Adrenal gland (tissue), 12 donors: ENCODE results near the gene XRN1. TPM values are rescaled to one million over a fixed set of nuclear protein-coding genes. Genes with fewer than 3 reads are reported as not detected.
"Not testable (repeated sequence)": the region's sequence is repeated elsewhere in the genome, so short reads cannot be mapped to it uniquely, and the experiment has no call there.

ENCODE experiments used
- DNase-seq, 7 donors: peaks; one replicate each; pipeline ENCODE4 v3.0.0-alpha.2; 2019 to 2020
- H3K27ac ChIP-seq, 5 donors: fragments of 200-600 bp; sonication (generic) in 4 of 5; 1 replicate in 3 of 5; 2 replicates in 2 of 5; pipeline versions ENCODE4 v1.5.1 to v1.8.0; 2016 to 2020; ENCODE audit warnings: mild to moderate bottlenecking in 1 of 5
- H3K27me3 ChIP-seq: fragments of 200-600 bp; 2 replicates; pipeline ENCODE4 v1.8.0; 2021
- H3K36me3 ChIP-seq, 2 donors: fragments of 200-600 bp; replicated peaks in 1 of 2; 1 replicate in 1 of 2; 2 replicates in 1 of 2; pipeline versions ENCODE4 v1.5.1 to v1.8.0; 2018 to 2022
- H3K4me1 ChIP-seq, 2 donors: fragments of 200-600 bp; replicated peaks in 1 of 2; 1 replicate in 1 of 2; 2 replicates in 1 of 2; pipeline versions ENCODE4 v1.5.1 to v1.8.0; 2018 to 2021
- H3K4me3 ChIP-seq, 4 donors: fragments of 200-600 bp; sonication (generic) in 3 of 4; one replicate each; pipeline ENCODE4 v1.5.1; 2016 to 2018
- H3K9me3 ChIP-seq, 3 donors: fragments of 200-600 bp; sonication (generic) in 1 of 3; replicated peaks in 1 of 3; 1 replicate in 2 of 3; 2 replicates in 1 of 3; pipeline versions ENCODE4 v1.5.1 to v1.8.0; 2016 to 2021
- CTCF ChIP-seq, 6 experiments: fragments of 450-650 bp in 4 of 6; fragments of 200-600 bp in 2 of 6; sonication (generic) in 1 of 6; IDR thresholded peaks; 1 replicate in 5 of 6; 2 replicates in 1 of 6; pipeline versions ENCODE4 v1.5.1 to v1.8.0; 2016 to 2021; ENCODE audit warnings: antibody characterized with exemption in 6 of 6, mild to moderate bottlenecking in 2 of 6, moderate library complexity in 1 of 6
- POLR2A ChIP-seq, 2 donors: fragments of 450-650 bp; IDR thresholded peaks; one replicate each; pipeline ENCODE4 v1.6.1; 2017; ENCODE audit warnings: antibody characterized with exemption in 2 of 2, mild to moderate bottlenecking in 2 of 2, moderate library complexity in 1 of 2
- WGBS, 4 donors: extraction: QIAGEN DNeasy Blood & Tissue Kit in 2 of 4; methylation state at CpG; one replicate each; pipeline versions ENCODE4 v1.1.5 to v1.1.7; 2013 to 2017; 5-methylcytosine and 5-hydroxymethylcytosine counted together
- intact Hi-C, 2 donors: fragments of 100-400 bp; cut with DNase I; formaldehyde crosslinking; loops; one replicate each; pipeline versions ENCODE4 v1.14.1 to v1.15.0; 2022 to 2023
- polyA plus RNA-seq, 3 donors: library from polyadenylated mRNA; stranded (reverse); fragments of 200-250 nt in 2 of 3; fragments of 350-450 nt in 1 of 3; fragmentation: Illumina TruSeq in 1 of 3; extraction: RNeasy Lipid Tissue Mini Kit (QIAGEN cat#74804) in 1 of 3; gene quantifications; one replicate each; pipeline ENCODE4 v1.2.3, GENCODE V29; 2013 to 2014
- total RNA-seq, 9 donors: library from RNA; depleted of rRNA in 4 of 9; stranded (reverse); fragments of >200 nt in 4 of 9; fragments of 120-200 nt in 1 of 9; fragmentation: NEBNext Ultra II Directional in 1 of 9; extraction: Animal tissue kit (Norgen Biotek cat#: 25700) in 1 of 9; gene quantifications; one replicate each; pipeline versions ENCODE4 v1.1.0 to v1.2.4, GENCODE V29; 2013 to 2023
- donor health status: healthy with polysubstance abuse.
- donor health status: Bipolar disorder and iron deficiency.
- donor health status: DM: yes; HTN: yes; CAD: no.
- donor health status: DM: no; HTN: no; CAD: no.
- donor health status: DM: no; HTN: no; CAD: no.
- donor health status: DM: yes; HTN: yes; CAD: no.

XRN1 gene
- total and polyA plus RNA-seq, 12 donors = 6.3 to 73.6 (median 31.0) TPM

DNA sequence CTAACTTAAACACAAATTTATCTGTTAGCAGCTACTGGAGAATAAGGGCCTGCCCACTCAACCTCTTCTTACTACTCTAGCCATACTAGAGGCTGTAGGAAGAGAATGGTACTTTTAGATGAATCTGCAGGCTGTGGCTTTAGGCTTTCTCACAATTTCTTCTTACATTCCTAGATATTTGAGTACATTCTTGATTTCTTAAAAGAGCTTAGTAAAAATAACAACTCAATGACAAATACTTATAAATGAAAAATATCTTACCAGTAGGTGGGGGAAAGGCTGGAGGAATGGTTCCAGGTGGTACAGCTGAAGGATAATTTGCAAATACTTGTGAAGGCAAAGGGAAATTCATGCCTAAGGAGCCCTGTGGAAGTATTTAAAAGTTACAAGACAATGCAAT lies 129.5 kb downstream of the XRN1 start:
- peaks cover 0 to 6% of the 10 kb centered on the region in 2 donors for H3K36me3 ChIP-seq
- intact Hi-C loops = no loop called here

GRCh38 chr3:142315978-142316388 lies 131.9 kb downstream of the XRN1 start:
- H3K9me3 ChIP-seq, intact Hi-C loops, DNase-seq, H3K4me1 ChIP-seq, H3K4me3 ChIP-seq, H3K27ac ChIP-seq, H3K27me3 ChIP-seq: not testable (repeated sequence)
- peaks cover 0 to 14% of the 10 kb centered on the region in 2 donors for H3K36me3 ChIP-seq
- 82 to 93% (median 86%) methylated on average over 2 of the region's 2 CpGs for WGBS, 4 donors

More for the DNA sequence above, 129.5 kb downstream of the XRN1 start:
- Histone ChIP-seq H3K27me3 (no peaks in the 10 kb centered on the region), H3K27ac (no peak overlapping the region), H3K4me1 (peaks cover 3 to 6% of the 10 kb centered on the region in 2 donors), H3K9me3 (no peaks in the 10 kb centered on the region), H3K4me3 (no peak overlapping the region)
- no peak for DNase-seq
- TF ChIP-seq POLR2A (IDR thresholded peaks at IDR 0.05) (no peak), CTCF (IDR thresholded peaks at IDR 0.05) (no peak)

DNA sequence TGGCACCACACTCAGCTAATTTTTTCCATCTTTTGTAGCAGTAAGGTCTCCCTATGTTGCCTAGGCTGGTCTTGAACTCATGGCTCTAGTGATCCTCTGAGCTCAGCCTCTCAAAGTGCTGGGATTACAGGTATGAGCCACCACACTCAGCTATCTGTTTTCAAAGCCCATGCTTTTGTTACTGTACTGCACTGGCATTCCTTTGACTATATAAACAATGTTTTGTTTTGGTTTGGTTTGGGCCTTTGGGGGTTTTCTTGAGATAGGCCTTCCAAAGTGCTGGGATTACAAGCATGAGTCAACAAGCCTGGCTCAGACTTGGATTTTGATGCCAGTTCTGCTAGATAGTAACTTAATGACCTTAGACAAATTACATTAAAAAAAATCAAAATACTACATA lies 132.8 kb downstream of the XRN1 start:
- DNase-seq = peak in 1 of 7 donors; percentile 13
- no peaks in the 10 kb centered on the region for H3K27me3 ChIP-seq
- H3K27ac ChIP-seq = no peak overlapping the region
- H3K9me3 ChIP-seq = no peaks in the 10 kb centered on the region
- H3K4me3 ChIP-seq = no peak overlapping the region
- H3K36me3 ChIP-seq = peaks cover 0 to 15% of the 10 kb centered on the region in 2 donors
- intact Hi-C loops = no loop called here
- peaks cover 3 to 6% of the 10 kb centered on the region in 2 donors for H3K4me1 ChIP-seq
- no peak for TF ChIP-seq CTCF (IDR thresholded peaks at IDR 0.05)
- TF ChIP-seq POLR2A (IDR thresholded peaks at IDR 0.05) = no peak

DNA sequence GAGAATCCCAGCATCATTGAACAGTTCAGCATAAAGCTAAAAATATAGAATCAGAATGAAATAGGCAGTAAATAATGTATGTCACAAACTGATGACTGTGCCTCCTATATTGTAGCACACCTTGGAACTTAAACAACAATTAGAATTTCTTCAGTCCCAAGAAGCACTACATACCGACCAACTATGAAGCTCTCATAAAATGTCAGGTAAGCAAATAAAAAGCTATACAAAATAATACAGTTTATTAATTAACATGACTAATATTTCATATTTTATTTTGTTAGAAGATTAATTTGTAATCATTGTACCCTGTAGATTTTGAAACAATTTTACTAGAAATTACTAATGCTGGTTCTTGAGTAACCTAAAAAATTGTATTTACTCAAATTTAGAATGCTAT lies 137.4 kb downstream of the XRN1 start:
- no peak overlapping the region for H3K27ac ChIP-seq
- H3K27me3 ChIP-seq = no peaks in the 10 kb centered on the region
- no peak overlapping the region for H3K4me3 ChIP-seq
- WGBS, 4 donors = 95 to 98% (median 96%) methylated on average over 1 of the region's 1 CpG
- TF ChIP-seq CTCF (IDR thresholded peaks at IDR 0.05) (no peak), POLR2A (IDR thresholded peaks at IDR 0.05) (no peak)
- H3K36me3 ChIP-seq = peaks cover 0 to 15% of the 10 kb centered on the region in 2 donors
- no peaks in the 10 kb centered on the region for H3K9me3 ChIP-seq
- H3K4me1 ChIP-seq = no peaks in the 10 kb centered on the region
- no peak for DNase-seq
- intact Hi-C loops = no loop called here

DNA sequence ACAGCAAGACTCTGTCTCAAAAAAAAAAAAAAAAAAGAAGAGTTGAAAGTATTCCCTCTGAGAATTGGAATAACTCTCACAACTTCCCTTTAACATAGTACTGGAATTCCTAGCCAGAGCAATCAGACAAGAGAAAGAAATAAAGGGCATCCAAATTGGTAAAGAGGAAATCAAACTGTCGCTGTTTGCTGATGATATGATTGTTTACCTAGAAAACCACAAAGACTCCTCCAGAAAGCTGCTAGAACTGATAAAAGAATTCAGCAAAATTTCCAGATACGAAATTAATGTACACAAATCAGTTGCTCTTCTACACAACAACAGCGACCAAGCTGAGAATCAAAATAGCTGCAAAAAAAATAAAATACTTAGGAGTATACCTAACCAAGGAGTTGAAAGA lies 145.0 kb downstream of the XRN1 start:
- WGBS, 4 donors = 94 to 98% (median 95%) methylated on average over 3 of the region's 3 CpGs
- H3K4me1 ChIP-seq, intact Hi-C loops, H3K9me3 ChIP-seq, DNase-seq, H3K4me3 ChIP-seq, H3K27ac ChIP-seq, H3K27me3 ChIP-seq, H3K36me3 ChIP-seq: not testable (repeated sequence)
